ENCODE data around the gene SDK1. TPM values are rescaled to one million over a fixed set of nuclear protein-coding genes. Genes with fewer than 3 reads are reported as not detected.

Gene SDK1
- total RNA-seq, 1 donor from 2014 or later = 37.6 TPM

GRCh38 chr7:3757059-3757458 is 456.0 kb downstream of the SDK1 start:
- H3K27ac Mint-ChIP-seq = no peak overlapping the region
- TF ChIP-seq CTCF (IDR thresholded peaks at IDR 0.05; ENCODE audit: unreplicated experiment) = no peak

GRCh38 chr7:3760651-3761050 is 459.6 kb downstream of the SDK1 start:
- no peaks in the 10 kb centered on the region for H3K27me3 Mint-ChIP-seq
- no peak overlapping the region for H3K4me3 Mint-ChIP-seq (ENCODE audit: low read depth)
- H3K36me3 Mint-ChIP-seq (ENCODE audit: insufficient read depth) = no peaks in the 10 kb centered on the region
- DNase-seq (ENCODE audit: low spot score, unreplicated experiment) = no peak
- H3K4me1 Mint-ChIP-seq (ENCODE audit: low read depth) = no peaks in the 10 kb centered on the region
- H3K27ac Mint-ChIP-seq = no peak overlapping the region
- no peak for TF ChIP-seq CTCF (IDR thresholded peaks at IDR 0.05; ENCODE audit: unreplicated experiment)
- peaks cover 6% of the 10 kb centered on the region for H3K9me3 Mint-ChIP-seq (ENCODE audit: low read depth)

More at GRCh38 chr7:3757059-3757458, 456.0 kb downstream of the SDK1 start:
- no peaks in the 10 kb centered on the region for H3K27me3 Mint-ChIP-seq
- no peaks in the 10 kb centered on the region for H3K4me1 Mint-ChIP-seq (ENCODE audit: low read depth)
- no peak overlapping the region for H3K4me3 Mint-ChIP-seq (ENCODE audit: low read depth)
- peaks cover 6% of the 10 kb centered on the region for H3K9me3 Mint-ChIP-seq (ENCODE audit: low read depth)
- DNase-seq (ENCODE audit: low spot score, unreplicated experiment) = no peak
- H3K36me3 Mint-ChIP-seq (ENCODE audit: insufficient read depth) = no peaks in the 10 kb centered on the region

GRCh38 chr7:3762146-3762831 is 461.2 kb downstream of the SDK1 start:
- no peak overlapping the region for H3K27ac Mint-ChIP-seq
- peaks cover 3% of the 10 kb centered on the region for H3K9me3 Mint-ChIP-seq (ENCODE audit: low read depth)
- H3K36me3 Mint-ChIP-seq (ENCODE audit: insufficient read depth) = no peaks in the 10 kb centered on the region
- H3K27me3 Mint-ChIP-seq = no peaks in the 10 kb centered on the region
- H3K4me1 Mint-ChIP-seq (ENCODE audit: low read depth) = no peaks in the 10 kb centered on the region
- DNase-seq (ENCODE audit: low spot score, unreplicated experiment) = no peak
- no peak for TF ChIP-seq CTCF (IDR thresholded peaks at IDR 0.05; ENCODE audit: unreplicated experiment)
- H3K4me3 Mint-ChIP-seq (ENCODE audit: low read depth) = no peak overlapping the region

GRCh38 chr7:3767917-3768777 is 467.1 kb downstream of the SDK1 start:
- DNase-seq (ENCODE audit: low spot score, unreplicated experiment) = no peak
- no peak for TF ChIP-seq CTCF (IDR thresholded peaks at IDR 0.05; ENCODE audit: unreplicated experiment)
- H3K4me3 Mint-ChIP-seq (ENCODE audit: low read depth) = no peak overlapping the region
- H3K4me1 Mint-ChIP-seq (ENCODE audit: low read depth) = no peaks in the 10 kb centered on the region
- no peak overlapping the region for H3K27ac Mint-ChIP-seq
- peaks cover 9% of the 10 kb centered on the region for H3K9me3 Mint-ChIP-seq (ENCODE audit: low read depth)
- H3K36me3 Mint-ChIP-seq (ENCODE audit: insufficient read depth) = peaks cover 4% of the 10 kb centered on the region
- no peaks in the 10 kb centered on the region for H3K27me3 Mint-ChIP-seq

- TF ChIP-seq CTCF (IDR thresholded peaks at IDR 0.05; ENCODE audit: unreplicated experiment) = no peak
- no peak overlapping the region for H3K27ac Mint-ChIP-seq
- peaks cover 13% of the 10 kb centered on the region for H3K9me3 Mint-ChIP-seq (ENCODE audit: low read depth)
- H3K4me3 Mint-ChIP-seq (ENCODE audit: low read depth) = no peak overlapping the region
- H3K36me3 Mint-ChIP-seq (ENCODE audit: insufficient read depth) = peaks cover 8% of the 10 kb centered on the region
- no peaks in the 10 kb centered on the region for H3K4me1 Mint-ChIP-seq (ENCODE audit: low read depth)
- H3K27me3 Mint-ChIP-seq = no peaks in the 10 kb centered on the region
- no peak for DNase-seq (ENCODE audit: low spot score, unreplicated experiment)
Measured at GRCh38 chr7:3771906-3772305, 470.9 kb downstream of the SDK1 start.
